ENCODE results near the gene MPHOSPH10.

DNA sequence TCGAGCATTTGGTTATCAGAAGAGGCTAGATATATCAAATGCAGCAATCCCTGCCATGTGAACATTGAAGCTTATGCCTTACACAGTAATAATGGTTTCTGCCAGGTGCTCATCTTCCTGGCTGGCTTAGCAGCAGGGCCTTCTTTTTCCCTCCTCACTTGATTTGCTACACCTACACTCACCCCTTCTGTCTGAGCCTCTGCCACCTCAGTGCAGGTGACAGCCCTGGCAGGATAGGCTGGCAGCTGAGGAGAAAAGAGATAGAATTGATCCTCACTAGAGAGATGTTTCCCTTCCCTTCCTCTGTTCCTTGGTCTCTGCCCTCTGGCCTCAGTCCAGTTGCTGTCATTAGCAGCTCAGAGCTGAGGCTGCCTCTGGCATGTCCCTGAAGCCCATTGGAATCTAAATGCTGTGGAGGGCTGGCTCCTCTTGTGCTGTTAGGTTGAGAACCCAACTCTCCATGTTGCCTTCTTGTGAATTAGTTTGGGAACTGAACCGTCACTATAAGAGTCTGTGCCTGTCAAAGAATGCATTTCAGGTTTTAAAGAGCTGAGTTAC, 18.2 kb downstream of the MPHOSPH10 start:
- no peak for TF ChIP-seq YY1 (IDR thresholded peaks at IDR 0.05; ENCODE audit: low read depth)
- no peak for TF ChIP-seq CEBPB (IDR thresholded peaks at IDR 0.05)
- TF ChIP-seq TAF1 (IDR thresholded peaks at IDR 0.05; ENCODE audit: low read depth): no peak
- no peak for TF ChIP-seq CREB1 (IDR thresholded peaks at IDR 0.05; ENCODE audit: low read depth)
- TF ChIP-seq, protein P1, sequence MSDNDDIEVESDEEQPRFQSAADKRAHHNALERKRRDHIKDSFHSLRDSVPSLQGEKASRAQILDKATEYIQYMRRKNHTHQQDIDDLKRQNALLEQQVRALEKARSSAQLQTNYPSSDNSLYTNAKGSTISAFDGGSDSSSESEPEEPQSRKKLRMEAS (IDR thresholded peaks at IDR 0.05): no peak
- no peak for TF ChIP-seq RAD21 (IDR thresholded peaks at IDR 0.05; ENCODE audit: low read depth)
- no peak for TF ChIP-seq EGR1 (IDR thresholded peaks at IDR 0.05)
- no peak for TF ChIP-seq FOXM1 (IDR thresholded peaks at IDR 0.05; ENCODE audit: borderline replicate concordance, low read depth)
- TF ChIP-seq, protein P2, sequence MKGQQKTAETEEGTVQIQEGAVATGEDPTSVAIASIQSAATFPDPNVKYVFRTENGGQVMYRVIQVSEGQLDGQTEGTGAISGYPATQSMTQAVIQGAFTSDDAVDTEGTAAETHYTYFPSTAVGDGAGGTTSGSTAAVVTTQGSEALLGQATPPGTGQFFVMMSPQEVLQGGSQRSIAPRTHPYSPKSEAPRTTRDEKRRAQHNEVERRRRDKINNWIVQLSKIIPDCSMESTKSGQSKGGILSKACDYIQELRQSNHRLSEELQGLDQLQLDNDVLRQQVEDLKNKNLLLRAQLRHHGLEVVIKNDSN (IDR thresholded peaks at IDR 0.05): no peak
- no peak for TF ChIP-seq EP300 (IDR thresholded peaks at IDR 0.05; ENCODE audit: borderline replicate concordance)
- no peak for TF ChIP-seq TCF12 (IDR thresholded peaks at IDR 0.05; ENCODE audit: low read depth)
- TF ChIP-seq, protein P3, sequence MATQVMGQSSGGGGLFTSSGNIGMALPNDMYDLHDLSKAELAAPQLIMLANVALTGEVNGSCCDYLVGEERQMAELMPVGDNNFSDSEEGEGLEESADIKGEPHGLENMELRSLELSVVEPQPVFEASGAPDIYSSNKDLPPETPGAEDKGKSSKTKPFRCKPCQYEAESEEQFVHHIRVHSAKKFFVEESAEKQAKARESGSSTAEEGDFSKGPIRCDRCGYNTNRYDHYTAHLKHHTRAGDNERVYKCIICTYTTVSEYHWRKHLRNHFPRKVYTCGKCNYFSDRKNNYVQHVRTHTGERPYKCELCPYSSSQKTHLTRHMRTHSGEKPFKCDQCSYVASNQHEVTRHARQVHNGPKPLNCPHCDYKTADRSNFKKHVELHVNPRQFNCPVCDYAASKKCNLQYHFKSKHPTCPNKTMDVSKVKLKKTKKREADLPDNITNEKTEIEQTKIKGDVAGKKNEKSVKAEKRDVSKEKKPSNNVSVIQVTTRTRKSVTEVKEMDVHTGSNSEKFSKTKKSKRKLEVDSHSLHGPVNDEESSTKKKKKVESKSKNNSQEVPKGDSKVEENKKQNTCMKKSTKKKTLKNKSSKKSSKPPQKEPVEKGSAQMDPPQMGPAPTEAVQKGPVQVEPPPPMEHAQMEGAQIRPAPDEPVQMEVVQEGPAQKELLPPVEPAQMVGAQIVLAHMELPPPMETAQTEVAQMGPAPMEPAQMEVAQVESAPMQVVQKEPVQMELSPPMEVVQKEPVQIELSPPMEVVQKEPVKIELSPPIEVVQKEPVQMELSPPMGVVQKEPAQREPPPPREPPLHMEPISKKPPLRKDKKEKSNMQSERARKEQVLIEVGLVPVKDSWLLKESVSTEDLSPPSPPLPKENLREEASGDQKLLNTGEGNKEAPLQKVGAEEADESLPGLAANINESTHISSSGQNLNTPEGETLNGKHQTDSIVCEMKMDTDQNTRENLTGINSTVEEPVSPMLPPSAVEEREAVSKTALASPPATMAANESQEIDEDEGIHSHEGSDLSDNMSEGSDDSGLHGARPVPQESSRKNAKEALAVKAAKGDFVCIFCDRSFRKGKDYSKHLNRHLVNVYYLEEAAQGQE (IDR thresholded peaks at IDR 0.05; ENCODE audit: low read depth): no peak
- TF ChIP-seq ZBTB7A (IDR thresholded peaks at IDR 0.05; ENCODE audit: low read depth): no peak
- TF ChIP-seq NFIC (IDR thresholded peaks at IDR 0.05): no peak

Measured in Ishikawa (cell line).